Ovary (tissue), 9 donors: ENCODE results near the gene MTM1. TPM values are rescaled to one million over a fixed set of nuclear protein-coding genes. Genes with fewer than 3 reads are reported as not detected.

Source experiments
- DNase-seq, 5 donors: peaks; one replicate each; pipeline ENCODE4 v3.0.0-alpha.2; 2019 to 2020
- H3K27ac ChIP-seq, 2 donors: fragments of 200-600 bp; one replicate each; pipeline versions ENCODE4 v1.5.1 to v1.8.0; 2019 to 2022
- H3K27me3 ChIP-seq: fragments of 200-600 bp; one replicate; pipeline ENCODE4 v1.8.0; 2022
- H3K36me3 ChIP-seq: fragments of 200-600 bp; sonication (generic); one replicate; pipeline ENCODE4 v1.5.1; 2019
- H3K4me1 ChIP-seq: one replicate; pipeline ENCODE4 v1.8.1; 2013; ENCODE audit warnings: mild to moderate bottlenecking, moderate library complexity; ENCODE audit not compliant: insufficient read depth
- H3K4me3 ChIP-seq: fragments of 200-600 bp; sonication (generic); one replicate; pipeline ENCODE4 v1.5.1; 2017
- H3K9me3 ChIP-seq, 2 donors: fragments of 200-600 bp in 1 of 2; sonication (generic) in 1 of 2; one replicate each; pipeline versions ENCODE4 v1.5.1 to v1.8.1; 2013 to 2019; ENCODE audit warnings: mild to moderate bottlenecking in 1 of 2, moderate library complexity in 1 of 2
- CTCF ChIP-seq, 3 donors: fragments of 450-650 bp in 2 of 3; fragments of 200-600 bp in 1 of 3; IDR thresholded peaks; one replicate each; pipeline versions ENCODE4 v1.5.1 to v1.8.0; 2016 to 2022; ENCODE audit warnings: antibody characterized with exemption in 3 of 3, mild to moderate bottlenecking in 1 of 3
- EP300 ChIP-seq: sonication (generic); formaldehyde crosslinking; IDR thresholded peaks from one replicate; pipeline ENCODE4 v1.6.1; 2017; ENCODE audit warnings: antibody characterized with exemption
- POLR2A ChIP-seq: fragments of 450-650 bp; IDR thresholded peaks from one replicate; pipeline ENCODE4 v1.6.1; 2017; ENCODE audit warnings: antibody characterized with exemption, mild to moderate bottlenecking, moderate library complexity
- WGBS, 3 donors: extraction: QIAGEN DNeasy Blood & Tissue Kit in 1 of 3; methylation state at CpG; one replicate each; pipeline versions ENCODE4 v1.1.5 to v1.1.7; 2013 to 2017; 5-methylcytosine and 5-hydroxymethylcytosine counted together
- intact Hi-C, 4 donors: fragments of 100-400 bp; cut with DNase I; formaldehyde crosslinking; loops; one replicate each; pipeline versions ENCODE4 v1.11.0 to v1.15.1; 2022 to 2023
- polyA plus RNA-seq, 2 donors: library from polyadenylated mRNA; stranded (reverse); fragments of 200-250 nt in 1 of 2; fragments of 350-450 nt in 1 of 2; fragmentation: Illumina TruSeq in 1 of 2; extraction: RNeasy Lipid Tissue Mini Kit (QIAGEN cat#74804) in 1 of 2; gene quantifications; one replicate each; pipeline ENCODE4 v1.2.3, GENCODE V29; 2013 to 2014
- total RNA-seq, 7 donors: library from RNA; depleted of rRNA in 2 of 7; stranded (reverse); fragments of >200 nt in 2 of 7; fragmentation: NEBNext Ultra II Directional in 3 of 7; extraction: Animal tissue kit (Norgen Biotek cat#: 25700) in 3 of 7; gene quantifications; one replicate each; pipeline versions ENCODE4 v1.1.0 to v1.2.4, GENCODE V29; 2016 to 2023
- donor health status: DM: no; HTN: no; CAD: no; lungs with moderate emphysema.
- donor health status: DM: no; HTN: no; CAD: no.
- donor health status: Bipolar disorder and iron deficiency.
- donor health status: DM: yes; HTN: yes; CAD: no.
- donor health status: DM: no; HTN: no; CAD: no.
- donor health status: DM: yes; HTN: yes; CAD: no.

The MTM1 gene
- total and polyA plus RNA-seq, 9 donors, result 8.8 to 28.3 (median 23.4) TPM

- intact Hi-C loops, result no loop called here
- 80 to 91% (median 87%) methylated on average over 13 of the region's 13 CpGs for WGBS, 3 donors
- Histone ChIP-seq H3K4me1 (peaks cover 6% of the 10 kb centered on the region), H3K27ac (no peak overlapping the region), H3K4me3 (no peak overlapping the region), H3K9me3 (no peaks in the 10 kb centered on the region), H3K36me3 (no peaks in the 10 kb centered on the region), H3K27me3 (no peaks in the 10 kb centered on the region)
- no peak for TF ChIP-seq CTCF (IDR thresholded peaks at IDR 0.05)
- TF ChIP-seq EP300, result no peak
- no peak for TF ChIP-seq POLR2A
- DNase-seq, result no peak
These were observed 24.9 kb upstream of the MTM1 start for GRCh38 chrX:150543230-150544155.

GRCh38 chrX:150544222-150544787 lies 24.1 kb upstream of the MTM1 start:
- H3K4me1 ChIP-seq, result peaks cover 6% of the 10 kb centered on the region
- H3K36me3 ChIP-seq, result no peaks in the 10 kb centered on the region
- TF ChIP-seq POLR2A (no peak), CTCF (IDR thresholded peaks at IDR 0.05) (no peak)
- H3K4me3 ChIP-seq, result no peak overlapping the region
- no peaks in the 10 kb centered on the region for H3K9me3 ChIP-seq
- DNase-seq, result no peak
- no peaks in the 10 kb centered on the region for H3K27me3 ChIP-seq
- intact Hi-C loops, result no loop called here
- peak overlapping the region in 1 of 2 donors; percentile 77 for H3K27ac ChIP-seq
- WGBS, 3 donors, result 59 to 76% (median 74%) methylated on average over 11 of the region's 11 CpGs

DNA sequence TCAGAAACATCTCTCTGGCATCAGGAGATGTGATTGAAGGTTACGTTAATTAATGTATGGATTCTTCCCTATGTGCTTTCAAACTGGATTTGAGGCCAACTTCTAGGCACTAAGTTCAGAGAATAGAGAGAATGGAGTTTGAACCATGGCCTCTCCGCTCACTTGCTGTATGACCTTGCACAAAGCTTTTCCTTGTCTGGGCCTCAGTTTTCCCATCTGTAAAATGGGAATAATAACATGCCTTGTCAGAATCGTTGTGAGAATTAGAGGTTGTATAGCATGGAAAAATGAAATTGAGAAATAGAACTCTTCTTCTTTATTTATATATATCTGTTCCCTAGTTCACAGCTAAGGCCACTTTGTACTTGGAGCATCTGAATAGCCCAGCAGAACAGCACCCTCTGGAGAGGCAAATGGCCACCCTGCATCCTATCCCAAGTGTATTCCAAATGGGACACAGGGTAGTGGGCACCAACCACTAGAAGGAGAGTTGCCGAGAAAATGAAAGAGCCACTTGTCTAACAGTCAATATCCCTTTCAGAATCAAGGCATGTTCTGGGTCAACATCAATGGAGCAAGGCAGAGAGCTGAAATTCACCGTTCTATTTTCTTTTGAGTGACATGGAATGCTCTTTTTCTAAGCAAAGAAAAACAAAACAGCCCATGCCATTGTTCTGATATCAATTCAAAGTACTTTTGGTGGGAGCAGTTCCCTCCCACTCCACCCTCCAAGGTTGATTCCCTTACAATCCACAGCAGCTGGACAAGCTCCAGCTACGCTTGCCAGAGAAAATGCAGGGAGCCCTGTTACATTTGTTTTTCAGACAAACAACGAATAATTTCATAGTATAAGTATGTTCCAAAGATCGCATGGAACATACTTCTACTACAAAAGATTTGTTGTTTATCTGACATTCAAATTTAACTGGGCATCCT lies 23.3 kb upstream of the MTM1 start:
- Histone ChIP-seq H3K4me1 (peaks cover 6% of the 10 kb centered on the region), H3K4me3 (no peak overlapping the region), H3K36me3 (no peaks in the 10 kb centered on the region), H3K27me3 (no peaks in the 10 kb centered on the region), H3K9me3 (no peaks in the 10 kb centered on the region), H3K27ac (peak overlapping the region in 1 of 2 donors; percentile 77)
- peak; percentile 45 to 66 (median 54) for DNase-seq
- 52 to 62% (median 57%) methylated on average over 8 of the region's 8 CpGs for WGBS, 3 donors
- intact Hi-C loops, result no loop called here
- TF ChIP-seq POLR2A (no peak), EP300 (no peak), CTCF (IDR thresholded peaks at IDR 0.05) (no peak)

DNA sequence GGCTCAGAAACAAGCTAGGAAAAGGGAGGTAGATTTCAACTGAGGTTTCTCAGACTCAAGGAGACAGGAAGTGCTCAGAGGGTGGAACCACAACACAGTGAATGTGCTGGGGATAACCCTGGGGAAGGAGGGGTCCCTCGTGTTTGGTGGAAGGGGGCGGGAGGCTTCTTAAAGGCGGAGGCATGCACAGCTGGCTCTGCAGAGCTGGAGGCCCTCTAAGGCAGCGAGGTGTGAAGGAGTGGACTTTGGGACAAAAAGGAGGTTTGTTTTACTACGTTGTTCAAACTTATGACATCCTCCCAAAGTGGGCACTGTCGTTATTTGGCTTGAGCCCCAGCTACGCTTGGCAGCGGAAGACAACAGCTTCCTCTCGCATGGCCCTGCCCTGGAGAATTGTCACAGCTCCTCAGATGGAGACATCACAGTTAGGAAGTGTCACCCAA lies 21.7 kb upstream of the MTM1 start:
- peak overlapping the region in 1 of 2 donors; percentile 77 for H3K27ac ChIP-seq
- intact Hi-C loops, result no loop called here
- H3K4me3 ChIP-seq, result no peak overlapping the region
- H3K36me3 ChIP-seq, result no peaks in the 10 kb centered on the region
- WGBS, 3 donors, result 40 to 45% (median 44%) methylated on average over 9 of the region's 9 CpGs
- TF ChIP-seq EP300 (no peak), CTCF (IDR thresholded peaks at IDR 0.05) (no peak), POLR2A (no peak)
- no peaks in the 10 kb centered on the region for H3K27me3 ChIP-seq
- H3K9me3 ChIP-seq, result no peaks in the 10 kb centered on the region
- DNase-seq, result peak; percentile 47 to 55 (median 50)
- peaks cover 6% of the 10 kb centered on the region for H3K4me1 ChIP-seq
